RWPE1 (cell line): ENCODE data around the gene JAK3.
A peak's percentile ranks its signal among the peaks of the same experiment; 100 is the strongest.

ENCODE experiments used
- CTCF ChIA-PET: fragments of 350-600 bp; sonication (Branson Sonifier 250); formaldehyde crosslinking; extraction: SDS; loops from one replicate; lab custom pipeline; 2021; lab: Yijun Ruan, JAX
- POLR2A ChIA-PET: fragments of 400-600 bp; formaldehyde crosslinking; extraction: SDS; loops from one replicate; lab custom pipeline; 2020; ENCODE audit warnings: antibody characterized with exemption; ENCODE audit not compliant: low non-redundant PET; lab: Yijun Ruan, JAX
- DNase-seq: peaks from one replicate; pipeline ENCODE4 v3.0.0; 2012; ENCODE audit warnings: low spot score
- H3K27ac ChIP-seq: fragments of 450-650 bp; 2 replicates; pipeline ENCODE4 v1.5.1; 2017
- TF ChIP-seq, protein P1 (sequence below): fragments of 450-650 bp; conservative IDR thresholded peaks from 2 replicates; pipeline ENCODE4 v1.5.1; 2017; ENCODE audit warnings: low read depth, mild to moderate bottlenecking

JAK3 gene

GRCh38 chr19:17861542-17862402 lies 14.0 kb upstream of the JAK3 start:
- TF ChIP-seq, protein P1, sequence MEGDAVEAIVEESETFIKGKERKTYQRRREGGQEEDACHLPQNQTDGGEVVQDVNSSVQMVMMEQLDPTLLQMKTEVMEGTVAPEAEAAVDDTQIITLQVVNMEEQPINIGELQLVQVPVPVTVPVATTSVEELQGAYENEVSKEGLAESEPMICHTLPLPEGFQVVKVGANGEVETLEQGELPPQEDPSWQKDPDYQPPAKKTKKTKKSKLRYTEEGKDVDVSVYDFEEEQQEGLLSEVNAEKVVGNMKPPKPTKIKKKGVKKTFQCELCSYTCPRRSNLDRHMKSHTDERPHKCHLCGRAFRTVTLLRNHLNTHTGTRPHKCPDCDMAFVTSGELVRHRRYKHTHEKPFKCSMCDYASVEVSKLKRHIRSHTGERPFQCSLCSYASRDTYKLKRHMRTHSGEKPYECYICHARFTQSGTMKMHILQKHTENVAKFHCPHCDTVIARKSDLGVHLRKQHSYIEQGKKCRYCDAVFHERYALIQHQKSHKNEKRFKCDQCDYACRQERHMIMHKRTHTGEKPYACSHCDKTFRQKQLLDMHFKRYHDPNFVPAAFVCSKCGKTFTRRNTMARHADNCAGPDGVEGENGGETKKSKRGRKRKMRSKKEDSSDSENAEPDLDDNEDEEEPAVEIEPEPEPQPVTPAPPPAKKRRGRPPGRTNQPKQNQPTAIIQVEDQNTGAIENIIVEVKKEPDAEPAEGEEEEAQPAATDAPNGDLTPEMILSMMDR, result no peak
- peak overlapping the region; percentile 77 for H3K27ac ChIP-seq
- no peak for DNase-seq
- POLR2A ChIA-PET, result no interaction called here
- CTCF ChIA-PET, result interaction anchor here (1.0 kb wide), 1 partner anchor 70 kb away, joined by 5 read pairs; no protein-coding TSS in a partner anchor

DNA sequence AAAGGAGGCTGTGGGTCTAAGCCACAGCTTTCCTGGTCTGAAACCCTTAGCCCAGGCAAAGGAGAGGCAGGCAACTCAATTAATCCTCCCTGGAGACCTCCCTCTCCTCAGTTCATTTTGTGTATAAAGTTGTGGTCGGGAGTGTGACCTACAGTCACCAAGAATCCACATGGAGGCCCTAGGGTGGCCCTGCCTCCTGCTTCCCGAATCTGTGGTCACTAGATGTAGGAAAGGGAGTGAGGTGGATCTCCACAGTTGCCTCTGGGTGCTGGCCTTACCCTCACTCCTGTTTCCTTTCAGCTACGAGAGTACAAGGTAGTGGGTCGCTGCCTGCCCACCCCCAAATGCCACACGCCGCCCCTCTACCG lies 13.2 kb upstream of the JAK3 start:
- TF ChIP-seq, protein P1, result no peak
- H3K27ac ChIP-seq, result peak overlapping the region; percentile 77
- ChIA-PET CTCF (interaction anchor here (1.0 to 2.2 kb wide), 2 partner anchors 71 to 136 kb away, joined by 5 to 13 read pairs; no protein-coding TSS in a partner anchor), POLR2A (no interaction called here)
- no peak for DNase-seq

DNA sequence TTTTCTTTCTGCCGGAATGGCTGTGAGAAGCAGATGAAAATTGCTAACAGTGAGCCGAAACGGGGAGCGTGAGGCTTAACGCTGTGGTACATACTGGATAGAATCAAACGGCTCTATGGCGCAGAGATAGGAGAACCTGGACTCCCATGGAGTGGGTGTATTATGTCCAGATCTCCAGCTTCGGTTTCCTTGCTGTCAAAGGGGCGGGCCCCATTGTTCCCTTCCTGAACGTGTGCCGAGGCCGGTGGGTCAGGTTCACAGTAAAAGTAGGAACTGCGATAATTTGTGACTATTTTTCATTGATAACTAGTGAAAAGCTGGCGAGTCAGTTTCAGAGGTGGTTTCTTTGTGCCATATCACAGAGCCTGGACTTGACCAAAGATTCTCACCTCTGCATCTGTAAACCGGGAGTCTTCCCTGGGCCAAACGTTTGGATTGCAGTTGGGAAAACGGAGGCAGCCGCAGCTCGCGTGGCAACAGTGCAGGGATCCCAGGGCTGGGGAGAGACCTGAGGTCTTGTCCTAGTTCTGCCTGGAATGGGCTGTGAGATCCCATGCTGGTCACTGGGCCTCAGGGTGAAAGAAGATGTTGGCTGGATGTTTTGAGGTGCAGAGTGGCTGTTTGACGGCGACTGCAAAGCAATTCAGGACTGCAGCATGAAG lies 12.7 kb upstream of the JAK3 start:
- CTCF ChIA-PET, result interaction anchor here (1.8 to 2.2 kb wide), 3 partner anchors 73 to 255 kb away, joined by 8 to 52 read pairs (median 13); partner anchors contain the start of gene CCDC124
- peak overlapping the region; percentile 77 for H3K27ac ChIP-seq
- no peak for DNase-seq
- TF ChIP-seq, protein P1, result no peak
- POLR2A ChIA-PET, result no interaction called here

GRCh38 chr19:17859533-17860330 lies 11.9 kb upstream of the JAK3 start, which contains the start of gene RPL18A:
RPL18A (plus strand) TSS chr19:17859910; CDS start chr19:17859957, 47 bp downstream.
- peak within 1 kb of the TSS; percentile 77 for H3K27ac ChIP-seq
- peak; percentile 97 for DNase-seq
- ChIA-PET CTCF (interaction anchor here (0.6 to 2.2 kb wide), 11 partner anchors 8 to 254 kb away, joined by 3 to 52 read pairs (median 4); partner anchors contain the start of genes B3GNT3, CCDC124 and SLC5A5), POLR2A (interaction anchor here (0.6 to 1.3 kb wide), 10 partner anchors 11 to 535 kb away, joined by 3 to 21 read pairs (median 4); partner anchors contain the start of gene CCDC124)
- TF ChIP-seq, protein P1, result peak; percentile 98

- DNase-seq, result peak; percentile 85
- TF ChIP-seq, protein P1, result peak; percentile 99
- ChIA-PET POLR2A (interaction anchor here (0.6 kb wide), 1 partner anchor 384 kb away, joined by 4 read pairs; no protein-coding TSS in a partner anchor), CTCF (interaction anchor here (0.6 to 1.9 kb wide), 15 partner anchors 8 to 937 kb away, joined by 3 to 7 read pairs (median 4); partner anchors contain the start of gene B3GNT3)
- H3K27ac ChIP-seq, result no peak overlapping the region
These were observed 7.7 kb upstream of the JAK3 start for GRCh38 chr19:17855280-17856152.
